GM21447 (cell line): ENCODE data around the gene TATDN3.
"Not testable (repeated sequence)": the region's sequence is repeated elsewhere in the genome, so short reads cannot be mapped to it uniquely, and the experiment has no call there.

Experiments
- ATAC-seq: cut with Tn5 transposase; IDR thresholded peaks from one replicate; pipeline ENCODE4 v1.9.1; 2021; ENCODE audit not compliant: unreplicated experiment

TATDN3 gene, protein sequence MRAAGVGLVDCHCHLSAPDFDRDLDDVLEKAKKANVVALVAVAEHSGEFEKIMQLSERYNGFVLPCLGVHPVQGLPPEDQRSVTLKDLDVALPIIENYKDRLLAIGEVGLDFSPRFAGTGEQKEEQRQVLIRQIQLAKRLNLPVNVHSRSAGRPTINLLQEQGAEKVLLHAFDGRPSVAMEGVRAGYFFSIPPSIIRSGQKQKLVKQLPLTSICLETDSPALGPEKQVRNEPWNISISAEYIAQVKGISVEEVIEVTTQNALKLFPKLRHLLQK

DNA sequence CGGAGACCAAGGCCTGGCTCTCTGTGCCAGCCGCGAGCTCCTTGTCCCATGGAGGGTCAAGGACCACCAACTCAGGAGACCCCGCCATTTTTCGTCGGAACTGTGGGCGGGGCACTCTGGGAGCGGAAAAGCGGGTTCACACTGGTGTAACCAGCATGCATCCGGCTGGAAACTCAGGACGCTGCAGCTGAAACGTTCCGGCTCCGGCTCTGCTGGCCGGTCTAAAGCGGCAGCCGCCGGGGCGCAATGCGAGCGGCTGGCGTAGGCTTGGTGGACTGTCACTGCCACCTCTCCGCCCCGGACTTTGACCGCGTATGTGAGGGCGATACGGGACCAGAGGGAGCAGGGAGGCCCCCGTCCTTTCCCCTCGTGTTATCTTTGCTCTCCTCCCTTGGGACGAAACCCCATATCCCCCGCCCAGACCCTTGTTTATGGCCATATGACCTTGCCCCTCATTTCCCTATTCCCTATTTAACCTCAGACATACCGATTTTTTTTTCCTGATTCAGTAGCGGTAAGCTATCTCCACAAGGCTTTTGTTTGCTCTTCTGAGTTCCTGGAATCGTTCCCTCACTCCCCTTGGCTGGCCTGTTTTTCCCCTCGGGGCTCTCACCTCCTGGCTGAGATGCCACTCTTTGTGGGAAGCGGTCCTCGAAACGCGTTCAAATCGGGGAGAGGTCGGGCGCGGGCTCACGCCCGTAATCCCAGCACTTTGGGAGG is at the start of gene TATDN3, which contains the start of gene NSL1:
Gene TATDN3, plus strand, starts transcription at position 219 of the 720 bp plus-strand sequence. Its CDS starts 28 bp downstream, at position 247.
Gene NSL1, minus strand, starts transcription at position 102 of the 720 bp plus-strand sequence. Its CDS starts 14 bp downstream, at position 88.
- ATAC-seq = peak; percentile 56

DNA sequence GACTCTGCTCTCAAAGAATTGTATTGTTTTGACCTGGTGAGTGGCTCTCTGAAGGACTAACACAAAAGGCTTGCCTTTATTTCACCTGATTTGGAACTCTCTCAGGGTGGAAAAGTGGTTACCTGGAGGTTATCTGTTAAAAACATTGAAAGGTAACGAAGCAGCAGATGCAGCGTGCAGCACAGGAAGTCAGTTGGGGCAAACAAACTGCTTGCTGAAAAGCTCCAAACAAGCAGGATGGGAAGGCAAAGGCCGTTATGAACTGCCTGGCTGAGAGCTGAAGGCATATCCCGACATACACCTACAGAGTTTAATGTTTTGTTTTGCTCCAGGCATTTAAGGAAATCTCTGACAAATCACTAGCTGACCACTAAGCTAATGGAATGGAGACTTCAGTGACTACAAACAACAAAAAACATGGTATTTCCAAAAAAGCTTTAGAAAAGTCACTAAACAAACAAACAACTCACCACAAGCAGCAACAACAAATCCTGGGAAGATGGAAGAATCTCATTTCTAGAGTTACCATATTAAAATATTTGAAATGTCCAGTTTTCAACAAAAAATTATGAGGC is 47.7 kb upstream of the TATDN3 start:
- ATAC-seq = no peak

DNA sequence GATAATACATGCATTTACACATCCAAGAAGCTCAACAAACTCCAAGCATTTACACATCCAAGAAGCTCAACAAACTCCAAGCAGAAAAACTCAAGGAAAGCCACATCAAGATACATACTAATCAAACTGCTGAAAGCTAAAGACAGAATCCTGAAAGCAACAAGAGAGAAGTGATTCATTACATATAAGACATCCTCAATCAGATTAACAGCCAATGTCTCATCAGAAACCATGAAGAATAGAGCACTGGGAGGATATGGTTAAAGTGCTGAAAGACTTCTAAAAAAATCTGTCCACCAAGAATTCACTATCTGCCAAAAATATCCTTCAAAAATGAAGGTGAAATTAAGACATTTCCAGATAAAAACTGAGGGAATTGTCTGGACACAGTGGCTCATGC is 46.4 kb upstream of the TATDN3 start:
- no peak for ATAC-seq

DNA sequence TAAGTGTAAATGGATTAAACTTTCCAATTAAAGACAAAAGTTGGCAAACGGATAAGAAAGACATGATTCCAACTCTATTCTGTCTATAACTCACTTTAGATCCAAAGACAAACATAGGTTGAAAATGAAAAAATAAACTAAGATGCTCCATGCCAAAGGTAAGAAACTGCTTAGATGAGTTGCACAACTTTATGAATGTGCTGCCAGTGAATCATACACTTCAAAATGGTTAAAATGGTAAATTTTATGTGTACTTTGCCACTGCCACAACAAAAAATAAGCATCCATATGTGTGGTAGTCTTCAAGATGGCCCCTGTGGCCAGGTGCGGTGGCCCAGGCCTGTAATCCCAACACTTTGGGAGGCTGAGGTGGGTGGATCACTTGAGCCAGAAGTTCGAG is 45.1 kb upstream of the TATDN3 start:
- ATAC-seq = no peak

DNA sequence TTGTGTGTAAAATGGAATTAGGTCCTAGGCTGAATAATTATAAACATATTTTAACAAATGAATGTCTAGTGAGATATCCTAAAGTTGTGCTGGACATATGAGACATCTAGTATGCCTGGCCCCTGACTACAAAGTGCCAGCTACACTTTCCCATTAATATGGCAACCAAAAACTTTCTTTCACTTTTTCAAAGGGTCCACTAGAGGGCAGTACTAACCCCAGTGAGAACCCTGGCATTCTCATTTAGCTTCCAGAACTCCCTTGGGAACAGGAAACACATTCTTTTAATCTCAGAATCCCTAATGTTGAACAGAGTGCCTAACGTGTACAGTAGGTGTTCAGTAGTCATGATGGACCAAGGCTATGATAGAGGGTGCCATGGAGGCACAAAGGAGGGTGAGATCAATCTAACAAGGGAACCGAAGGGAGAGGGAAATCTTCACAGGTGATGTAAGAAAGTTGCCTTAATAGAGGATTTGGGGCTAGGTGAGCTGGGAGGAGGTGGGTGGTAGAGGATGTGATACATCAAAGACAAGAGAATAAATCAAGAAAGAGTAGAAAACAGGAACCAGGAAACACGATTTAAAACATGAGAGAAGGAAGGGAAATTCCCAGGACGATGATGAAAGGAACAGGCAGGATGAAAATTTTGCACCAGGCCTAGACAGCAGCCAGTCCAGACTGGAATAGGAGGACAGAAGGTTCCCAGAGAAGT is 41.7 kb upstream of the TATDN3 start:
- peak; percentile 37 for ATAC-seq

DNA sequence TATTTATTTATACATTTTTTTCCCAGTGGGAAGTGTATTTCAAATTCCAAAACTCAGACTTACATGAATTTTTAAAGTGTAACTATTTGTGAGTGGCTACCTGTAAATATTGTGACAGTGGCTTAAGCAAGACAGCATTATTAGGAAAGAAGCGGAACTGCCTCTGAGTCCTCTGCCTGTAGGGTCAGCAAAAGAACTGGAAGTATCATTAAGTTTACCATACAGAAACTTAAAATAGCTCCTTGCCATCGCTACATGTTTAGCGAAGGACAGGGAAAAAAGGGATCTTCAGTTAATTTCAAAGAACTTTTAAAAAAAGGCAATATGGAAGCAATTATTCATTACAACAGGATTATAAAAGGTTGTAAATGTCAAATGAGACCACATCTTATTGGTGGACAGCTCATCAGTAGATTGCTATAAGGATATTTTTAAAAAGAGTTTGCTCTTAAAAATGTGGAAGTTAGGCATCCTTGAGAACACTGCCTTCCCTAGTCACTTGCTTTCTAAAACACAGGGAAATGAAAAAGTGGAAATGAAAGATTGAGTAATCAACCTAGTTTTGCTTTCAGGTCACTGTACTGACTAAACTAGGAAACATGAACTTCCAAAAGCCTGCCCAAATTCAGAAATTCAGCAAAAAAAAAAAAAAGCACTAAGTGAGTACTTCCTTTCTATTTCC is 39.3 kb upstream of the TATDN3 start:
- ATAC-seq = peak; percentile 53

DNA sequence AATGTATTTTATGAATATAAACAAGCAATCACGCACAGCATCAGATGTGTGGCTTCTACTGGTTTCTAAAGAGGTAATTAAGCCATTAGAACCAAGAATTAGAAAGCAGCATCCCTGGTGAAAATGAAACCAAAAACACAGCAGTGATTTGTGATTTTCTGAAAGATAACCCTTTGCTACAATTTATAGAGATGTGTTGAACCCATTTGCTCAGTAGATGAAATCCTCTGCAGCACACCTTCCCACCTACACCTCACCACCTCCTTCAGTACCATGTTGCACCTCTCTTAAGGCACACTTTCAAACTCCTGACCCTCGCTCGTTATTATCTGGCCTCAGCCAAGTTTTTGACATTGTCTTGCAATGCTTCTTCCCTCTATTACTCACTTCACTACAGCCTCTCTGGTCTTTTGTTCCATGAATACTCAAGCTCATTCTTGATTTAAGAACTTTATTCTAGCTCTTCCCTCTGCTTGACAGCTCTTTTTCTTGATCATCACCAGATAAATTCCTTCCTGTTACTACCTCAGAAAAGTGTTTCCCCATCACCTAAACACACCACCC is 38.7 kb upstream of the TATDN3 start:
- ATAC-seq = peak; percentile 18

DNA sequence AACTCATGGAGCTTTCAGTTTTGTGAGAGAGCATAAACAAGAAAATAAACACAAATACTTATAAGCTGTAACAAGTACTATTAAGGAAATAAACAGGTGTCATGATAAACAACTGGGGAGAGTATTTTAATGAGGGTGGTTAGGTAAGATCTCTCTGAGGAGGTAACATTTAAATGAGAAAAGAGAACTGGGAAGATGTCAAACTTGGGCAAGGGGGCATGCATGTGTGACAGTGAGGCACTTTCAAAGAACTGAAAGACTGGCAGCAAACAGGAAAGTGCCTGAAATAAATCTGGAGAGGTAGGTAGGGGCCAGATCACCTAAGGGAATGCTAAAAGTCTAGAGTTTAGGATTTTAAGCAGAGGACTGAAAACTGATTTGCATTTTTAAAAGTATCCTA is 37.9 kb upstream of the TATDN3 start:
- ATAC-seq = no peak

DNA sequence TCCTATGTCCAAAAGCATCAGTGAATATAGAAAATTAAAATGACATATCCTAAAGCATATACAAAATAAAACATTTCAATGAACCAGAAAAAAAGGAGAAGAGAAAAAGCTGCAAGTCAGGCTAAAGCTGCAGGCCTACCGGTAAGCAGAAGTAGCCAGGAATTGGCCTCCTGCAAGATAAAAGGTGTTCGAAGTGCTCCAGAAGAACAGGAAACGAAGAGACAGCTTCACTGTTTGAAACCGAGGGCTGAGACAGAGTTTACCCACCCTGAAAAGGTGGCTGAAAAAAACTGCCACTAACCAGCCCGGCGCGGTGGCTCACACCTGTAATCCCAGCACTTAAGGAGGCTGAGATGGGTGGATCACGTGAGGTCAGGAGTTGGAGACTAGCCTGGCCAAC is 37.5 kb upstream of the TATDN3 start:
- ATAC-seq = peak; percentile 45

DNA sequence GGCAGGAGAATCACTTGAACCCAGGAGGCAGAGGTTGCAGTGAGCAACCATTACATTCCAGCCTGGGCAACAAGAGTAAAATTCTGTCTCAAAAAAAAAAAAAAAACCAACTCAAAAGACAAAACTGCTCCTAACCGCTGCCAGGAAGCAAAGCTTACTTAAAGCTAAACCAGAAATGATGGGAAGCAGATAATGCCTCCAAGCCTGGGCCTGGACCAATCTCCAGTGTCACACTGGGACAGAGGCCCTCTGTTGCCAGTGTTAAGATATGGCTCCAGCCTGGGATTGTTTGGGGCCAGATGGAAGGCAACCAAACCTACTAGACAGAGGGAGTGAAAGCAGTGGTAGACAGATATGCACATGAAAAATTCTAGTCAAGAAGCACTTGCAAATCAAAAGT is 37.0 kb upstream of the TATDN3 start:
- no peak for ATAC-seq

DNA sequence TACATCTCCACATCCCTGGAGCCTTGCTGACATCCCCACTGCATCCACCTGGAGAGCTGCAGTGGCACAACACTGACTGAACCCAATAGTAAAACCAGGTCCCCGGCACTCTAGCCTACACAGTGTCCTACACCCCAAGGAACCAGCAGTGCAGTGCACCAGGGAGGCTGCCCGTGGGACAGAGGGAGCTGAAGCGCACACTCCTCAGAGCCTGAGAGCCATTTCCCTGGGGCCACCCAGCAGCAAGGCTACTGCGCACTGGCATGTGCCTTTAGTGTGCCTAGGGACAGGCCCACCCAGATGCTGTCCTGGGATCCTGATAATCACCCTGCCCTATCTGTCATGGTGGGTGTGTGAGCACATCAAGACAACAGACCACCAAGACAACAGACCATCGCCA is 32.0 kb upstream of the TATDN3 start:
- ATAC-seq = no peak

DNA sequence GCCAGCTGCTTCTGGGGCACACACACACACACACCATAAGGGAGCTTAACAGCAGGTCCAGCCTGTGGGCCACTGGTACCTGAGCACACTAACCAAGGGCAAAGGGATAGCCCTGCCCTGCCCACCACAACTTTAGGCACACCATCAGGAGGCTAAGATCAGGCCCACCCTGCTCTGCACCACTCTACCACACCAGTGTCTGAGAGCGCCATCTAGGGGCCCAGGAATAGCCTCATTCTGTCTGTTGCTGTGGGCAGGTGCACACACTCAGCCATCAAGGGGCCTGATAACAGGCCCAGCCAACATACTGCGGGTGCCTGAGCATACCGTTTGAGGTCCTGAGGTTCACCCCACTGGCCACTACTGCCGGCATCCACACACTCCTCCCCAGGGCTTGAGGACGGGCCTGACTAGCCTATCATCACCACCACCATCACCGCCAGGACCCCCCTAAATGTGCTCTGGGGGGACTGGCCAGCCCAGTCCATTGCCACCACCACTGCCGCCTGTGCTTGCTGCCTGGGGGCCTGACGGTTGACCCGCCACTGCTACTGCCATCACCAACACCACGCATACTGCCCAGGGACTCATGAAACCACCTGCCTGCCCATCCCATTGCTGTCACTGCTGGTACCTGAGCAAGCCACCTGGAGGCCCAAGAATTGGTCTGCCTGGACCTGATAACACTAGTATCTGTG is 31.4 kb upstream of the TATDN3 start:
- no peak for ATAC-seq

DNA sequence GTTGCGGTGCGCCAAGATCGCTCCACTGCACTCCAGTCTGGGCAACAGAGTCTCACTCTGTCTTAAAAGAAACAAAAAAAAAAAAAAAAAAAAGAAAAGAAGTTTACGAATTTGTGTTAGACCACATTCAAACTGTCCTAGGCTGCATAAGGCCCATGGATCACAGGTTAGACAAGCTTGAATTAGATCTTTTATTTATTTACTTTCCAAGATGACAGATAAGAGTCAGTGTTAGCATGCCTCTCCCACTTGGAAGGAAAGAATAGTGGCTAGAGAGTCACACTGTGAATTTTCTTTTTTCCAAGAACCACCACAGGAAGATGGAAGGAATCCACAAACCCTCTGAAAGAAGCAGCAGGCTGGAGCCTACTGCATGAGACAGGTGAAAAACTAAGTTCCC is 29.5 kb upstream of the TATDN3 start:
- no peak for ATAC-seq

DNA sequence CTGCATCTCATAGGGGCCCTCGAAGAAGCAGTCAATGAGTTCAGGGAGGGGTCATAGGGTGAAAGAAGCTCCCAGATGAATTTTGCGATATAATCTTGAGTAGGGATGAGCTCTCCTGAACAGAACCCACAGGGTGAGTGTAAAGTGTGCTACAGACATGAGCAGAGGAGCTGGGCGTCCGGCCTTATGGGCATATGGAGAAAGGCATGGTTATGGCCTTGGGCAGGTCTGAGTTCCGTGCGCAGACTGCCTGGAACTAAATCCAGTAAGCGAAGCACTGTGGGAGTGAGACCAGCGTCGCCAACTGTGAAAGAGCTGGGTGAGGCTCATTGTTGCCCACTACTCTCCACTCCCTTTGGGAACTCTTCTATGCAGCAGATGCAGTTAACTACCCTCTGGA is 28.9 kb upstream of the TATDN3 start:
- ATAC-seq = no peak

DNA sequence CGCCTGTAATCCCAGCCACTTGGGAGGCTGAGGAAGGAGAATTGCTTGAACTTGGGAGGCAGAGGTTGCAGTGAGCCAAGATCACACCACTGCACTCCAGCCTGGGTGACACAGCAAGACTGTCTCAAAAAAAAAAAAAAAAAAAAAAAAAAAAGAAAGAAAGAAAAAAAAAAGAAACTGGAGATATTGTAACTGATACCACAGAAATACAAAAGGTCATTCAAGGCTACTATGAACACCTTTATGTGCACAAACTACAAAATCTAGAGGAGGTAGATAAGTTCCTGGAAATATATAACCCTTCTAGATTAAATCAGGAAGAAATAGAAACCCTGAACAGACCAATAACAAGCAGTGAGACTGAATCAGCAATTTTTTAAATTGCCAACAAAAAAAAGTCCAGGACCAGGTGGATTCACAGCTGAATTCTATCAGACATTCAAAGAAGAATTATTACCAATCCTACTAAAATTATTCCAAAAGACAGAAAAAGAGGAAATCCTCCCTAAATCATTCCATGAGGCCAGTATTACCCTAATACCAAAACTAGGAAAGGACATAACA is 26.9 kb upstream of the TATDN3 start:
- ATAC-seq = not testable (repeated sequence)

DNA sequence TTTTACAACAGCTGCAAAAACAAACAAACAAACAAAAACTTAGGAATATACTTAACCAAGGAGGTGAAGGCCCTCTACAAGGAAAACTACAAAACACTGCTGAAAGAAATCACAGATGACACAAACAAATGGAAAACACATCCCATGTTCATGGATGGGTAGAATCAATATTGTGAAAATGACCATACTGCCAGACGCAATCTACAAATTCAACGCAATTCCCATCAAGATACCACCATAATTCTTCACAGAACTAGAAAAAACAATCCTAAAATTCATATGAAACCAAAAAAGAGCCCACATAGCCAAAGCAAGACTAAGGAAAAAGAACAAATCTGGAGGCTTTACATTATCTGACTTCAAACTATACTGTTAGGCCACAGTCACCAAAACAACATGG is 24.9 kb upstream of the TATDN3 start:
- not testable (repeated sequence) for ATAC-seq

DNA sequence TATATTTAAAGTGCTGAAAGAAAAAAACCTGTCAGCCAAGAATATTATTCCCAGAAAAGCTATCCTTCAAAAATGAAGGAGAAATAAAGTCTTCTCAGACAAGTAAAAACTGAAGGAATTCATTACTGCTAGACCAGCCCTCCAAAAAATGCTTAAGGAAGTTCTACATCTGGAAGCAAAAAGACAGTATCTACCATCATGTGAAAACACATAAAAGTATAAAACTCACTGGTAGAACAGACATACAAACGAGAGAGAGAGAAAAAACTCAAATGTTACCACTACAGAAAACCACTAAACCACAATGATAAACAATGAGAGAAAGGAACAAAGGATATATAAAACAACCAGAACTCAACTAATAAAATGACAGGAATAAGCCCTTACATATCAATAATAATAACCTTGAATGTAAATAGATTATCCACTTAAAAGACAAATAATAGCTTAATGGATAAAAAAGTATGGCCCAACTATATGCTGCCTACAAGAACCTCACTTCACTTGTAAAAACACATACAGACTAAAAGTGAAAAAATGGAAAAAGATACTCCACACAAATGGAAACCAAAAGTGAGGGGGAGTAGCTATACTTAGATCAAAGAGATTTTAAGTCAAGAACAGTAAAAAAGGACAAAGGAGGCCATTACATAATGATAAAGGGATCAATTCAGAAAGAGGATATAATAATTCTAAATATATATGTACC is 22.1 kb upstream of the TATDN3 start:
- no peak for ATAC-seq

DNA sequence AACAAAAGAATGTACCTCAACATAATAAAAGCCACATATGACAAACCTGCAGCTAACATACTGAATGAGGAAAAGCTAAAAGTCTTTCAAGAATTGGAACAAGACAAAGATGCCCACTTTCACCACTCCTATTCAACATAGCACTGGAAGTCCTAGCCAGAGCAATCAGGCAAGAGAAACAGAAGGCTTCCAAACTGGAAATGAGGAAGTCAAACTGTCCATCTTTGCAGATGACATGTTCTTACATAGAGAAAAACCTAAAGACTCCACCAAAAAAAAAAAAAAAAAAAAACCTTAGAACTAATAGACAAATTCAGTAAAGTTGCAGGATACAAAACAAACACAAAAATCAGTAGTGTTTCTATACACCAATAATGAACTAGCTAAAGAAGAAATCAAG is 20.4 kb upstream of the TATDN3 start:
- ATAC-seq = no peak

DNA sequence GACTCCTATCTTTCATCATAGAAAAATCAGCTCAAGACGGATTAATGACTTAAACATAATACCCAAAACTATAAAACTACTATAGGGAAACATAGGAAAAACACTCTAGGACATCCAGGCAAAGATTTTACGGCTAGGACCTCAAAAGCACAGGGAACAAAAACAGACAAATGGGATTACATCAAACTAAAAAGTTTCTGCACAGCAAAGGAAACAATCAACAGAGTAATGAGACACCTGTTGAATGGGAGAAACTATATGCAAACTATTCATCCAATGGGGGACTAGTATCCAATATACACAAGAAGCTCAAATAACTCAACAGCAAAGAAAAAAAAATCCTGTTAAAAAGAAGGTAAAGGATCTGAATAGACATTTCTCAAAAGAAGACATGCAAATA is 18.7 kb upstream of the TATDN3 start:
- no peak for ATAC-seq
